Epithelial cell of proximal tubule (primary cell): ENCODE results near the gene WDR86. TPM values are rescaled to one million over a fixed set of nuclear protein-coding genes. Genes with fewer than 3 reads are reported as not detected.

Experiments used
- DNase-seq: peaks from one replicate; pipeline ENCODE4 v3.0.0-alpha.2; 2011; ENCODE audit warnings: low read depth
- H3K4me3 ChIP-seq: 2 replicates; pipeline ENCODE4 v1.5.1; 2011; ENCODE audit warnings: low read depth, mild to moderate bottlenecking, low read length
- CTCF ChIP-seq: conservative IDR thresholded peaks from 2 replicates; pipeline ENCODE4 v1.5.1; 2012; ENCODE audit warnings: low read depth, mild to moderate bottlenecking, low read length
- total RNA-seq: library from RNA; depleted of rRNA; stranded (reverse); fragments of >200 nt; gene quantifications from 2 replicates; pipeline ENCODE4 v1.2.3, GENCODE V29; 2015

Gene WDR86
- total RNA-seq, 1 donor from 2014 or later: 3.1 TPM

- no peak for DNase-seq
- H3K4me3 ChIP-seq: no peak overlapping the region
- TF ChIP-seq CTCF: no peak
Observed at GRCh38 chr7:151393031-151393977, 16.5 kb downstream of the WDR86 start.

- DNase-seq: no peak
- TF ChIP-seq CTCF: no peak
- H3K4me3 ChIP-seq: no peak overlapping the region
Observed at GRCh38 chr7:151392426-151392825, 17.4 kb downstream of the WDR86 start.

GRCh38 chr7:151392002-151392401 is 17.8 kb downstream of the WDR86 start:
- no peak overlapping the region for H3K4me3 ChIP-seq
- TF ChIP-seq CTCF: no peak
- no peak for DNase-seq

GRCh38 chr7:151391358-151391730 is 18.5 kb downstream of the WDR86 start:
- no peak for DNase-seq
- no peak for TF ChIP-seq CTCF
- H3K4me3 ChIP-seq: no peak overlapping the region

GRCh38 chr7:151390598-151391357 is 19.1 kb downstream of the WDR86 start:
- DNase-seq: no peak
- TF ChIP-seq CTCF: no peak
- H3K4me3 ChIP-seq: no peak overlapping the region

- DNase-seq: no peak
- no peak overlapping the region for H3K4me3 ChIP-seq
- TF ChIP-seq CTCF: no peak
Observed at GRCh38 chr7:151389768-151390597, 19.9 kb downstream of the WDR86 start.
